Transverse colon (tissue), 3 donors: ENCODE data around the gene APC2.

Source experiments
- CTCF ChIP-seq, 5 experiments: fragments of 200-600 bp in 3 of 5; fragments of 450-650 bp in 2 of 5; sonication (generic) in 3 of 5; IDR thresholded peaks; 1 replicate in 2 of 5; 2 replicates in 3 of 5; pipeline ENCODE4 v1.5.1; 2016 to 2017; ENCODE audit warnings: antibody characterized with exemption in 5 of 5, inconsistent platforms in 3 of 5, mild to moderate bottlenecking in 2 of 5, moderate library complexity in 1 of 5
- EP300 ChIP-seq: sonication (generic); formaldehyde crosslinking; IDR thresholded peaks from one replicate; pipeline ENCODE4 v1.6.1; 2017; ENCODE audit warnings: antibody characterized with exemption, low read depth
- POLR2A ChIP-seq: fragments of 450-650 bp; IDR thresholded peaks from one replicate; pipeline ENCODE4 v1.6.1; 2016; ENCODE audit warnings: antibody characterized with exemption, mild to moderate bottlenecking, moderate library complexity

- no peak for TF ChIP-seq POLR2A
- TF ChIP-seq CTCF (IDR thresholded peaks at IDR 0.05) = no peak
- TF ChIP-seq EP300 = no peak
Observed at GRCh38 chr19:1495051-1495798, 45.3 kb downstream of the APC2 start.
